SK-N-MC (cell line): ENCODE results near the gene CIITA.

Experiments
- EZH2 ChIP-seq: fragments of 200-600 bp; sonication (generic); IDR thresholded peaks from one replicate; pipeline ENCODE4 v1.6.1; 2017; ENCODE audit warnings: antibody characterized with exemption
- FOXP2 ChIP-seq: optimal IDR thresholded peaks from 2 replicates; pipeline ENCODE3; 2011; ENCODE audit warnings: mild to moderate bottlenecking, moderate library complexity; ENCODE audit not compliant: insufficient read depth; ENCODE audit errors: extremely low read length, control extremely low read depth
- POLR2AphosphoS5 ChIP-seq: IDR thresholded peaks from 2 replicates; pipeline ENCODE4 v1.6.1; 2012; ENCODE audit warnings: mild to moderate bottlenecking, low read depth, low read length, borderline replicate concordance

DNA sequence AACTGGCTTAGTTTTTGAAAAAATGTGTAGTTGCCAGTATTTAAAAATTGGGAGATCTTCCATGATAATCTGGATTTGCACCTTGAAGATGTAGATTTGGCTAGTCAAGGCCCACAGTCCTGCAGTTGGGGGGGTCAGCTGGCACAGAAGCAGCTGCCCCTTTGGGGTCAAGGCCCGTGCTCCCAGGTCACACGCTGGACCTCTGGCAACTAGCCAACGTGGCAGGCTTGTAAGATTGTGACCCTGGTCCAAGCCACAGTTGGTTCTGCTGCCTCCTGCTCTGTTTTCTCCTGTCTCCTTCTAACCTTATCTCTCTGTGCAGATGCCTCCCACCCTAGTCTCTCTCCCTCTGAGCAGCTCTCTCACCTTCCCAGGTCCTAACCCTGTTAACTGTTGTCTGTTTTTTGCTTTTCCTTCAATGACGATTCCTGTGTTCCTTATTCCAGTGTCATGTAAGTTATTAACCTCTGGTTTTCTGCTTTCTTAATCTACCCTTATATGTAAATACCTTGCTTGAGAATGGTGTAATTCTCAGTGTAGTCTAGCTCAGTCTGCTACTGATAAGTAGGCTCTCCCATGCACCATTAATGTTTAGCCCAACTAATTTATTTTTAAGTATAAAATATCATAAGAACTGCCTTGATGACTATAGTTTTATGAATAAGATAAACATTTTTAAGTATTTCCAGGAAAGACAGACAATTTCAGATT lies 95.3 kb downstream of the CIITA start:
- TF ChIP-seq EZH2 (no peak), POLR2AphosphoS5 (no peak), FOXP2 (no peak)
